Hematopoietic multipotent progenitor cell treated with erythropoietin and hydrocortisone succinate and interleukin-3 and kit ligand, for 17 days (in vitro differentiated cells): ENCODE results near the gene EIF4EBP3.
"Not testable (repeated sequence)": the region's sequence is repeated elsewhere in the genome, so short reads cannot be mapped to it uniquely, and the experiment has no call there.

ENCODE experiments used
- DNase-seq: peaks from one replicate; pipeline ENCODE4 v3.0.0-alpha.2; 2015; ENCODE audit warnings: low spot score

EIF4EBP3 gene

DNA sequence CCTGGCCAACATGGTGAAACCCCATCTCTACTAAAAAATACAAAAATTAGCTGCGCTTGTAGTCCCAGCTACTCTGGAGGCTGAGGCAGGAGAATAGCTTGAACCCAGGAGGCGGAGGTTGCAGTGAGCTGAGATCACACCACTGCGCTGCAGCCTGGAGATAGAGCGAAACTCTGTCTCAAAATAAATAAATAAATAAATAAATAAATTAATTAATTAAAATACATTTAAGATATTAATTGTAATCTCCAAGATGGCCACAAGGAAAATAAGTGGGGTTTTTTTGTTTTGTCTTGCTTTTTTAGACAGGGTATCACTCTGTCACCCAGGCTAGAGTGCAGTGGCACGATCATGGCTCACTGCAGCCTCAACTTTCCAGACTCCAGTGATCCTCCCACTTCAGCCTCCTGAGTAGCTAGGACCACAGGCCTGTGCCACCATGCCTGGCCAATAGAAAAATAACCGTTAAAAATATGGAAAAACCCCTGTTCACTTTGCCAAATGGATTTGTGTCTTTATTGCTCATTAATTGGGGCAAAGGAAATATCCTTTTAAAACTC is 31.8 kb downstream of the EIF4EBP3 start:
- not testable (repeated sequence) for DNase-seq

GRCh38 chr5:140587495-140587894 is 40.0 kb downstream of the EIF4EBP3 start:
- DNase-seq, result no peak

- no peak for DNase-seq
These were observed 41.0 kb downstream of the EIF4EBP3 start for GRCh38 chr5:140588311-140589070.

DNA sequence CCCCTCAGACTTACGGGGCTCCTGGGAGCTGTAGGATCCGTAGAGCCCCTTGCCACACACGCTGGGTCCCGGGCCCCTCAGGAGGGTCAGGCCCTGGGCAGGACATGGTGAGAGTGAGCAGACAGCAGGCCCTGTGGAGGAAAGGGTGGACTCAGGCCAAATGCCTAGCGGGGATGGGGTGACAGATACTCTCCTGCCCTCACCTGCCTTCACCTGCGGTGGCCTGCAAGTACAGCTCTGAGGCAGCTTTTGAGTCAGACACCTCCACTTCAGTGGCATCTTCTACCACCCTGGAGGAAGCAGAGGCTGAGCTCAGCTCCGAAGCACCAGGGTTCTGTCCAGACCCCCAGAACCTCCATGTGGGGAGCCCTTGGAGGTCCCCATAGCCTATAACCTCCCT is 43.4 kb downstream of the EIF4EBP3 start:
- no peak for DNase-seq

- DNase-seq, result no peak
These were observed 44.4 kb downstream of the EIF4EBP3 start for GRCh38 chr5:140591747-140592372.

DNA sequence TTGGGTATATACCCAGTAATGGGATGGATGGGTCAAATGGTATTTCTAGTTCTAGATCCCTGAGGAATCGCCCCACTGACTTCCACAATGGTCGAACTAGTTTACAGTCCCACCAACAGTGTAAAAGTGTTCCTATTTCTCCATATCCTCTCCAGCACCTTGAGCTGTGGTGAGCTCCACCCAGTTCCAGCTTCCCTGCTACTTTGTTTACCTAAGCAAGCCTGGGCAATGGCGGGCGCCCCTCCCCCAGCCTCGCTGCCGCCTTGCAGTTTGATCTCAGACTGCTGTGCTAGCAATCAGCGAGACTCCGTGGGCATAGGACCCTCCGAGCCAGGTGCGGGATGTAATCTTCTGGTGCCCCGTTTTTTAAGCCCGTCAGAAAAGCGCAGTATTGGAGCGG is 45.6 kb downstream of the EIF4EBP3 start:
- DNase-seq, result not testable (repeated sequence)

- no peak for DNase-seq
These were observed 46.7 kb downstream of the EIF4EBP3 start for GRCh38 chr5:140594169-140594568.

DNA sequence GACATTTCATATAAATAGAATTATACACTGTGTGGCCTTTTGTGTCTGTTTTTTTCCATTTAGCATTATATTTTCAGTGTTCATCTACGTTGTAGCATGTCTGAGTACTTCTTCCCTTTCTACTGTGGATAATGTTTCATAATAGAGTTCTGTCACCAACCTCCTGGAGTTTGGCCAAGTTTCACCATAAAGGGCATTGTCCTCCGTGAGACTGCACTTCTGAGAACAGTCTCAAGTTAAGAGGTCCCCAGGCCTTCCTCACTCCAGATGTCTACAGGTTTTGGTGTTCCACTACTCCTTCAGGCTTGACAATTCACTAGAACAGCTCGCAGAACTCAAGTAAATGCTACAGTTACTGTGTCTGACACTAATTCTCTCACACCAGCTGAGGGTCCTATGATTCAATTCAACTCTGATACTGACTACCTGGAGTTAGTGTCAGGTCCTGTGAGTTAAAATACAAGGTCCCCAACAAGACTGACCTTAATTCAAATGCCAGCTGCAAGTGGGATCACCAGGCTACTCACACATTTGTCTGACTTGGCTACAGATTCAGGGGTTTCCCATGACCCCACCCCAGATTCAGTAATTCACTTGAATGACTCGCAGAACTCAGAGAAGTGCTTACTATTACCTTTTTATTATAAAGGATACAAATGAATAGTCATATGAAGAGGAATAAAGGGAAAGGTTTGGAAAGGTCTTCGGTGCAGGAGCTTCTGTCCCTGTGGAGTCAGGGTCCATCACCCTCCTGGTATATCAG is 48.3 kb downstream of the EIF4EBP3 start:
- DNase-seq, result no peak

DNA sequence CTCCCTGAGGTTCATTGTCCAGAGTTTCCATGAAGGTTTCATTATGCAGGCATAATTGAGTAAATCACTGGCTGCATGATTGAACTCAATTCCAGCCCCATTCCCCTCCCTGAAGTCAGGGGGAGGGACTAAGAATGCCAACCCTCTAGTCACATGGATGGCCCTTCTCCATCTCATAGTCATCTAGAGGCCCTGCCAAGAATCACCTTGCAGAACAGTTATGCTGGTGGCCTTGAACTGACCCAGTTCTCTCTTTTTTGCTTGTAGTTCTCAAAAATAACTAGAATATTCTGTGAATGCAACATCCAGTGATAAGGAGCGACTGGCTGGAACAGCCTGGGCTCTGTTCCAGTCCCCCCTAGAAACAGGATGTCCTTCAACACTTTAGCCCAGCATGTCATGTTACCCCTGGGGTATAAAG is 48.9 kb downstream of the EIF4EBP3 start:
- DNase-seq, result no peak

DNA sequence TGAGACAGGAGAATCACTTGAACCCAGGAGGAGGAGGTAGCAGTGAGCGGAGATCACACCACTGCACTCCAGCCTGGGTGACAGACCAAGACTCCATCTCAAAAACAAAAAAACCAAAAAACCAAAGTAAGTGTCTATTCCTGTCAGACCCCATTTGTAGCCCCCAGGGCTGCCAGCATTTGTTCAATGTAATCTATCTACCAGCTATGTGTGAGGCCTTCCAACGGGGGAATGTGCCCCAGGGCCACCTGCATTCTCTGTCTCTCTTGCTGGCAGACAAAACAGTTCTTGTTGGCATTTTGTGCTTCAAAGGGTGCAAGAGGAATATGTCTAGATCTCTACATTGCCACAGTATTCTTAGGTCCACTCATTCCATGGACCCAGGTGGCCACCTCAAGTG is 51.4 kb downstream of the EIF4EBP3 start:
- no peak for DNase-seq
